HepG2 (cell line): ENCODE measurements around the gene LTA. TPM values are rescaled to one million over a fixed set of nuclear protein-coding genes. Genes with fewer than 3 reads are reported as not detected.

Source experiments
- ASH2L ChIP-seq: fragments of 300-600, 200-600 bp; sonication (generic); IDR thresholded peaks from 2 replicates; pipeline ENCODE4 v1.7.0; 2017; ENCODE audit warnings: low read depth, mild to moderate bottlenecking, moderate library complexity, mixed read lengths, low read length; ENCODE audit not compliant: insufficient read length
- ELF4 ChIP-seq: sonication (generic); formaldehyde crosslinking; IDR thresholded peaks from 2 replicates; pipeline ENCODE4 v1.5.0; 2020; ENCODE audit warnings: missing genetic modification reagents, mild to moderate bottlenecking, moderate library complexity, borderline replicate concordance
- GABPB1 ChIP-seq: IDR thresholded peaks from 2 replicates; pipeline ENCODE4 v1.6.1; 2016; ENCODE audit warnings: mild to moderate bottlenecking, missing genetic modification reagents, moderate library complexity, missing compliant biosample characterization
- GTF3A ChIP-seq: sonication (generic); formaldehyde crosslinking; conservative IDR thresholded peaks from 2 replicates; pipeline ENCODE4 v1.4.0; 2020; ENCODE audit warnings: mild to moderate bottlenecking, missing genetic modification reagents
- GZF1 ChIP-seq: sonication (generic); formaldehyde crosslinking; IDR thresholded peaks from 2 replicates; pipeline ENCODE4 v1.5.1; 2020; ENCODE audit warnings: mild to moderate bottlenecking, missing genetic modification reagents
- JARID2 ChIP-seq: sonication (generic); formaldehyde crosslinking; IDR thresholded peaks from 2 replicates; pipeline ENCODE4 v1.8.1; 2023; ENCODE audit warnings: missing genetic modification reagents, inconsistent platforms; ENCODE audit not compliant: insufficient replicate concordance
- KLF13 ChIP-seq: sonication (generic); formaldehyde crosslinking; IDR thresholded peaks from 2 replicates; pipeline ENCODE4 v1.4.0; 2020; ENCODE audit warnings: mild to moderate bottlenecking, missing genetic modification reagents
- MAZ ChIP-seq, 2 experiments: sonication (generic) in 1 of 2; formaldehyde crosslinking in 1 of 2; IDR thresholded peaks; 2 replicates each; pipeline versions ENCODE4 v1.5.0 to v1.6.1; 2012 to 2020; ENCODE audit warnings: low read depth in 2 of 2, mild to moderate bottlenecking in 2 of 2, borderline replicate concordance in 1 of 2, improper control_type of control experiment in 1 of 2, low read length in 1 of 2, missing genetic modification reagents in 1 of 2, moderate library complexity in 1 of 2
- MEF2D ChIP-seq: sonication (generic); formaldehyde crosslinking; IDR thresholded peaks from 2 replicates; pipeline ENCODE4 v1.5.1; 2020; ENCODE audit warnings: mild to moderate bottlenecking, missing genetic modification reagents
- MYNN ChIP-seq: sonication (generic); formaldehyde crosslinking; IDR thresholded peaks from 2 replicates; pipeline ENCODE4 v1.4.0; 2020; ENCODE audit warnings: mild to moderate bottlenecking, low read depth, missing genetic modification reagents
- PRDM4 ChIP-seq: sonication (generic); formaldehyde crosslinking; IDR thresholded peaks from 2 replicates; pipeline ENCODE4 v1.9.0; 2021; ENCODE audit warnings: missing genetic modification reagents, borderline replicate concordance
- PRPF4 ChIP-seq: fragments of 200-400 bp; formaldehyde crosslinking; IDR thresholded peaks from 2 replicates; pipeline ENCODE4 v1.6.1; 2016; ENCODE audit warnings: low read length, low read depth; ENCODE audit not compliant: poor library complexity, severe bottlenecking
- SIN3B ChIP-seq: fragments of 150-350 bp; IDR thresholded peaks from 2 replicates; pipeline ENCODE4 v1.6.1; 2014; ENCODE audit warnings: low read length
- SP1 ChIP-seq, 2 experiments: fragments of 450-650 bp in 1 of 2; sonication (generic) in 1 of 2; formaldehyde crosslinking in 1 of 2; IDR thresholded peaks; 2 replicates each; pipeline versions ENCODE4 v1.4.0 to v1.6.1; 2016 to 2020; ENCODE audit warnings: missing genetic modification reagents in 1 of 2
- YEATS4 ChIP-seq: sonication (generic); formaldehyde crosslinking; IDR thresholded peaks from 2 replicates; pipeline ENCODE4 v1.4.0; 2020; ENCODE audit warnings: missing genetic modification reagents, borderline replicate concordance
- ZBTB3 ChIP-seq: sonication (generic); formaldehyde crosslinking; IDR thresholded peaks from 2 replicates; pipeline ENCODE4 v1.4.0; 2020; ENCODE audit warnings: low read depth, mild to moderate bottlenecking, moderate library complexity, missing genetic modification reagents, borderline replicate concordance
- ZNF17 ChIP-seq: sonication (generic); formaldehyde crosslinking; IDR thresholded peaks from 2 replicates; pipeline ENCODE4 v1.5.0; 2020; ENCODE audit warnings: mild to moderate bottlenecking, missing genetic modification reagents
- ZNF260 ChIP-seq: sonication (generic); formaldehyde crosslinking; IDR thresholded peaks from 2 replicates; pipeline ENCODE4 v1.4.0; 2020; ENCODE audit warnings: missing genetic modification reagents, low read depth, mild to moderate bottlenecking, borderline replicate concordance
- ZNF382 ChIP-seq: sonication (generic); formaldehyde crosslinking; IDR thresholded peaks from 2 replicates; pipeline ENCODE4 v1.5.0; 2020; ENCODE audit warnings: missing genetic modification reagents, mild to moderate bottlenecking, borderline replicate concordance
- ZNF512 ChIP-seq: sonication (generic); formaldehyde crosslinking; IDR thresholded peaks from 2 replicates; pipeline ENCODE4 v1.4.0; 2020; ENCODE audit warnings: mild to moderate bottlenecking, missing genetic modification reagents
- ZNF549 ChIP-seq: sonication (generic); formaldehyde crosslinking; IDR thresholded peaks from 2 replicates; pipeline ENCODE4 v1.5.0; 2020; ENCODE audit warnings: missing genetic modification reagents
- ZNF672 ChIP-seq: sonication (generic); formaldehyde crosslinking; IDR thresholded peaks from 2 replicates; pipeline ENCODE4 v1.8.1; 2022; ENCODE audit warnings: missing genetic modification reagents
- ZNF724P ChIP-seq: sonication (generic); formaldehyde crosslinking; IDR thresholded peaks from 2 replicates; pipeline ENCODE4 v1.8.0; 2022; ENCODE audit warnings: missing genetic modification reagents, borderline replicate concordance
- ZSCAN5A ChIP-seq: sonication (generic); formaldehyde crosslinking; IDR thresholded peaks from 2 replicates; pipeline ENCODE4 v1.8.0; 2022; ENCODE audit warnings: mild to moderate bottlenecking, missing genetic modification reagents, borderline replicate concordance
- polyA plus RNA-seq, 8 experiments: library from polyadenylated mRNA; depleted of rRNA in 3 of 8; stranded (reverse) in 7 of 8; unstranded in 1 of 8; fragments of >200 nt; fragmentation: Illumina TruSeq in 4 of 8; extraction: Trizol in 4 of 8; gene quantifications; 2 replicates each; pipeline versions ENCODE4 v1.2.1 to v1.2.3, GENCODE V29; 2011 to 2016; ENCODE audit warnings: low read depth in 4 of 8, missing spikeins in 1 of 8, mixed read lengths in 1 of 8; ENCODE audit not compliant: insufficient read depth in 1 of 8
- total RNA-seq, 5 experiments: library from RNA; depleted of rRNA; stranded (reverse); fragments of >200 nt; fragmentation: Illumina TruSeq; extraction: Trizol; gene quantifications; 2 replicates each; pipeline ENCODE4 v1.2.3, GENCODE V29; 2016; ENCODE audit warnings: low read depth in 1 of 5

LTA gene
- total and polyA plus RNA-seq, 2 of the 13 experiments (the other 11 are each of a cell fraction or from before 2014, with no cell fraction given), result 0.09 TPM; not detected in 1

- TF ChIP-seq ZSCAN5A (CRISPR knock-in tag) (no peak), ZNF672 (no peak), ZNF549 (CRISPR knock-in tag) (no peak), GTF3A (CRISPR knock-in tag) (no peak), ASH2L (no peak), SIN3B (no peak), SP1 (IDR thresholded peaks at IDR 0.05) (no peak), SP1 (CRISPR knock-in tag; IDR thresholded peaks at IDR 0.05) (no peak), MEF2D (no peak), PRDM4 (no peak), GZF1 (CRISPR knock-in tag) (no peak), PRPF4 (no peak), GABPB1 (CRISPR knock-in tag) (0 out of 2 replicates have a peak, but pooled peaks have one; percentile 23), ZNF724P (no peak), MAZ (IDR thresholded peaks at IDR 0.05; ENCODE audit: borderline replicate concordance, low read depth, low read length) (0 out of 2 replicates have a peak, but pooled peaks have one; percentile 10), MAZ (CRISPR knock-in tag; IDR thresholded peaks at IDR 0.05; ENCODE audit: low read depth) (no peak), ZNF17 (no peak), ZBTB3 (CRISPR knock-in tag) (no peak), KLF13 (CRISPR knock-in tag) (no peak), MYNN (no peak), YEATS4 (CRISPR knock-in tag) (no peak), ZNF512 (CRISPR knock-in tag) (no peak), ZNF382 (CRISPR knock-in tag) (no peak), JARID2 (CRISPR knock-in tag) (no peak), ELF4 (CRISPR knock-in tag) (no peak), ZNF260 (no peak)
Observed at GRCh38 chr6:31528821-31529328, 43.2 kb upstream of the LTA start, which contains the start of gene MCCD1 (continued).
